Effector memory CD8-positive, alpha-beta T cell (primary cell): Measurements from ENCODE around the gene KRTAP24-1.

Source experiments
- ATAC-seq: fragments of 150-1000 bp; cut with Tn5 transposase; replicated peaks from 2 replicates; pipeline ENCODE4 v1.10.0; 2021; ENCODE audit warnings: mild to moderate bottlenecking, moderate library complexity
- DNase-seq, 3 experiments: peaks; one replicate each; pipeline ENCODE4 v3.0.0; 2021
- H3K27ac Mint-ChIP-seq, 2 donors: one replicate each; pipeline ENCODE4 v1.8.0; 2022; ENCODE audit warnings: mild to moderate bottlenecking in 2 of 2, mixed read lengths in 2 of 2, moderate library complexity in 2 of 2
- H3K27me3 Mint-ChIP-seq, 2 donors: one replicate each; pipeline ENCODE4 v1.8.0; 2022; ENCODE audit warnings: mixed read lengths in 2 of 2
- H3K36me3 Mint-ChIP-seq: one replicate; pipeline ENCODE4 v1.8.0; 2022; ENCODE audit warnings: mild to moderate bottlenecking, moderate library complexity, mixed read lengths; ENCODE audit not compliant: insufficient read depth
- H3K4me1 Mint-ChIP-seq, 2 donors: one replicate each; pipeline ENCODE4 v1.8.0; 2022; ENCODE audit warnings: low read depth in 2 of 2, mixed read lengths in 2 of 2
- H3K4me3 Mint-ChIP-seq, 2 donors: one replicate each; pipeline ENCODE4 v1.8.0; 2022; ENCODE audit warnings: mild to moderate bottlenecking in 2 of 2, mixed read lengths in 2 of 2, moderate library complexity in 2 of 2
- H3K9me3 Mint-ChIP-seq, 2 donors: one replicate each; pipeline ENCODE4 v1.8.0; 2022; ENCODE audit warnings: mixed read lengths in 2 of 2

KRTAP24-1 gene

DNA sequence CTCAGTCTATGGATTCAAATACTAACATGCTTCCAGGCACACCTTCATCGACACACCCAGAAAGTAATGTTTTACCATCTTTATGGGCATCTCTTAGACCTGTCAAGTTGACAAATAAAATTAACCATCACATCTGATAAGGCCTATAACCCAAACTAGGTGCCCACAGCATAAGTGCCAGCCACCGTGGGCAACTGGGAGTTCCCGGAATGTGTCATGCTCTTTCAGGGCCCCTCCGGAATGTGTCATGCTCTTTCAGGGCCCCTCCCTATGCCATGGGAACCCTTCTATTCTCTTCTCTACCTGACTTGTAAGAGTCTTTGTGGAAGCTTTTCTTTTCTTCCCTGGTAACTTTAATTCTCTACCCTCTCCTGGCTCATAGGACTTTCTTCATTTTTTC is 26.6 kb downstream of the KRTAP24-1 start:
- H3K27ac Mint-ChIP-seq: no peak overlapping the region
- no peaks in the 10 kb centered on the region for H3K4me1 Mint-ChIP-seq
- H3K27me3 Mint-ChIP-seq: no peaks in the 10 kb centered on the region
- H3K4me3 Mint-ChIP-seq: no peak overlapping the region
- H3K9me3 Mint-ChIP-seq: peaks cover 7 to 12% of the 10 kb centered on the region in 2 donors
- no peak for ATAC-seq
- no peaks in the 10 kb centered on the region for H3K36me3 Mint-ChIP-seq
- DNase-seq: no peak

DNA sequence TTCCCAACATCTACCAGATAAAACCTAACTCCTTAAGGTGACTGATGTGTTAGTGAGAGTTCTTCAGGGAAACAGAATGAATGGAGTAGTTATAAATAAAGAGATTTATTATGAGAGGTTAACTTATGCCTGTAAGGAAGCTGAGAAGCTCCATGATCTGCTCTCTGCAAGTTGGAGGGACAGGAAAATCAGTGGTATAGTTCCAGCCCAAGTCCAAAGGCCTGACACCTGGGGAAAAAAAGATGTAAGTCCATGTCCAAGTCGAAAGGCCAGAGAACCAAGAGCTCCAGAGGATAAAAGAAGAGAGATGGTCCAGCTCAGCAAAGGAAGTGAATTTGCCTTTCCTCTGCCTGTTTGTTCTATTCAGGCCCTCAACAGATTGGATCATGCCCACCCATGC is 27.1 kb downstream of the KRTAP24-1 start:
- no peaks in the 10 kb centered on the region for H3K4me1 Mint-ChIP-seq
- no peak overlapping the region for H3K27ac Mint-ChIP-seq
- H3K4me3 Mint-ChIP-seq: no peak overlapping the region
- ATAC-seq (no peak), DNase-seq (no peak)
- H3K36me3 Mint-ChIP-seq: no peaks in the 10 kb centered on the region
- no peaks in the 10 kb centered on the region for H3K27me3 Mint-ChIP-seq
- H3K9me3 Mint-ChIP-seq: peaks cover 7 to 12% of the 10 kb centered on the region in 2 donors

- H3K4me1 Mint-ChIP-seq: no peaks in the 10 kb centered on the region
- ATAC-seq (no peak), DNase-seq (no peak)
- no peak overlapping the region for H3K4me3 Mint-ChIP-seq
- H3K36me3 Mint-ChIP-seq: no peaks in the 10 kb centered on the region
- peaks cover 5 to 9% of the 10 kb centered on the region in 2 donors for H3K9me3 Mint-ChIP-seq
- no peaks in the 10 kb centered on the region for H3K27me3 Mint-ChIP-seq
- no peak overlapping the region for H3K27ac Mint-ChIP-seq
Observed at GRCh38 chr21:30251781-30252180, 31.0 kb downstream of the KRTAP24-1 start.

GRCh38 chr21:30249936-30250335 is 32.8 kb downstream of the KRTAP24-1 start:
- Mint-ChIP-seq H3K27ac (no peak overlapping the region), H3K36me3 (no peaks in the 10 kb centered on the region), H3K4me3 (no peak overlapping the region), H3K4me1 (no peaks in the 10 kb centered on the region), H3K9me3 (peaks cover 5 to 7% of the 10 kb centered on the region in 2 donors), H3K27me3 (no peaks in the 10 kb centered on the region)
- DNase-seq (no peak), ATAC-seq (no peak)

DNA sequence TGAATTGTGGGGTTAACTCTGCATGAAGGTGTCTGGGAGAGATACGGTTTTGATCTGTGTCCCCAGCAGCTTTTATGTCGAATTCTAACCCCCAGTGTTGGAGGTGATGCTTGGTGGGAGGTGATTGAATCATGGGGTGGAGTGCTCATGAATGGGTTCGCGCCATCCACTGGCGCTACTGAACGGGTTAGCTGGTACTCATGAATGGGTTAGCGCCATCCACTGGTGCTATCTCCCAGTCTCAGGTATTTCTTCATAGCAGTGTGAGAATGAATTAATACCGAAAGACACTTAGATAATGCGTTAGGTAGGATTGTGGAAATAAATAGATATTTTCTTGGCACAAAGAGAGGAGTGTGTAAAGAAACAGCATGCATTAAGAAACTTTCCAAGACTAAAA is 33.9 kb downstream of the KRTAP24-1 start:
- peaks cover 5 to 7% of the 10 kb centered on the region in 2 donors for H3K9me3 Mint-ChIP-seq
- no peaks in the 10 kb centered on the region for H3K27me3 Mint-ChIP-seq
- H3K4me1 Mint-ChIP-seq: no peaks in the 10 kb centered on the region
- no peak for ATAC-seq
- H3K4me3 Mint-ChIP-seq: no peak overlapping the region
- DNase-seq: no peak
- H3K36me3 Mint-ChIP-seq: peaks cover 3% of the 10 kb centered on the region
- H3K27ac Mint-ChIP-seq: no peak overlapping the region

DNA sequence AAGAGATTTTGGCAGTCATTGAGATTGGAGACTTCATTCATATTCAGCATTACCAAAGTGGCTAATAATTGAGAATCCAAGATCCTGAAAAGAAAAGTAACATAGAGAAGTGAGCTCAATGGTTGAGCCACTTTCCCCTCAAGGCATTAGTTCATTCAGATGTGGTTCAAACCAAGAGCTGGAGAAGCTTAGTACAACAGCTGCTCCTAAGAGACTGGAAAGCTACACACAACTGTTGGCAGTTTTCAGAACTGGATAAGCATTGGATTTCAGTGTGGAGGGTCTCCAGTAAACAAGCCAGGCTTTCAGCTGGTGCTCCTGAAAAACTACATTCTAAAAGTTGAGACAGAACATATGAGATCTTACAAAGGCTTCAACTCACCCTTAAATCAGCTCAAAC is 37.7 kb downstream of the KRTAP24-1 start:
- Mint-ChIP-seq H3K4me3 (no peak overlapping the region), H3K27ac (no peak overlapping the region), H3K27me3 (no peaks in the 10 kb centered on the region), H3K36me3 (peaks cover 3% of the 10 kb centered on the region), H3K9me3 (peaks cover 0 to 5% of the 10 kb centered on the region in 2 donors), H3K4me1 (no peaks in the 10 kb centered on the region)
- no peak for DNase-seq
- no peak for ATAC-seq

DNA sequence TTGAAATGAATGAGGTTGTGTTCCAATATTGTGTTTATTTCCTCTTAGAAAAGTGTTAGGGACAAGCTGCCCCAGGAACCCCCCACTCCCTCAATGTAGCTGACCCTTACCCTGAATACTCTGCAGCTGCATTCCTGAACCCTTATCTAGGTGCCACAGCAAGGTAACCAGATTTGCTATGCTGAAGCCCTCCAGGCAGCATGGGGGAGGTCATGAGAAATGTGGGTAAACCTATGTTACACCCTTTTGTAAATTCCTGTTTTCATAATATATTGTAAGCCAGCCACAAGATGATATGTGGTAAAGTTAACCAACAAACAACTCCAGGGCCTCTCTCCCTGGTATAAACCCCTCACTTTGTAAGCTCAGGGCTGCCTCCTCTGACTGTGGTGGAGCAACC is 39.1 kb downstream of the KRTAP24-1 start:
- ATAC-seq: no peak

GRCh38 chr21:30240661-30241060 is 42.1 kb downstream of the KRTAP24-1 start:
- Mint-ChIP-seq H3K27ac (no peak overlapping the region), H3K4me1 (no peaks in the 10 kb centered on the region), H3K36me3 (peaks cover 3% of the 10 kb centered on the region), H3K9me3 (peaks cover 0 to 1% of the 10 kb centered on the region in 2 donors), H3K4me3 (no peak overlapping the region), H3K27me3 (no peaks in the 10 kb centered on the region)
- ATAC-seq: no peak
- DNase-seq: no peak

More for the DNA sequence above, 39.1 kb downstream of the KRTAP24-1 start:
- H3K9me3 Mint-ChIP-seq: peaks cover 0 to under 1% of the 10 kb centered on the region in 2 donors
- no peaks in the 10 kb centered on the region for H3K4me1 Mint-ChIP-seq
- no peak overlapping the region for H3K4me3 Mint-ChIP-seq
- no peak overlapping the region for H3K27ac Mint-ChIP-seq
- no peak for DNase-seq
- no peaks in the 10 kb centered on the region for H3K27me3 Mint-ChIP-seq
- peaks cover 3% of the 10 kb centered on the region for H3K36me3 Mint-ChIP-seq

DNA sequence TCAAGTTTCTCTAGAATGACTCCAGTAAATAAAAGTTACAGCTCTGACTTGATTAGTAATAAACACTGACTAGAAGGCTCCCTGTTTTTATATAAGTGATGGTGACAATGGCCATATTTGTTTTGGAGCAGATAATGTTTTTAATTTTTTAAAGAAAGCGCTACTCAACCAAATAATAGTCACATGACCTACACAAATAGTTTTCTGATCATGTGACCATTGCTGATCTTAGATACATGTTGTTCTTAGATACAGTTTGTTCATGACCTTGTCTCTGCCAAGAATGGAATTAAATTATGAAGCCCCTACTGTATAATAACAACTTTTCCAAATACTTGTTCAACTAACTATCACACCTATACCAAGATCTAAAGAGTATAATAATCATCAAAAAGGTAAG is 44.6 kb downstream of the KRTAP24-1 start:
- Mint-ChIP-seq H3K4me3 (no peak overlapping the region), H3K4me1 (no peaks in the 10 kb centered on the region), H3K27me3 (no peaks in the 10 kb centered on the region), H3K9me3 (peaks cover 0 to 1% of the 10 kb centered on the region in 2 donors), H3K27ac (no peak overlapping the region), H3K36me3 (no peaks in the 10 kb centered on the region)
- DNase-seq (no peak), ATAC-seq (no peak)

DNA sequence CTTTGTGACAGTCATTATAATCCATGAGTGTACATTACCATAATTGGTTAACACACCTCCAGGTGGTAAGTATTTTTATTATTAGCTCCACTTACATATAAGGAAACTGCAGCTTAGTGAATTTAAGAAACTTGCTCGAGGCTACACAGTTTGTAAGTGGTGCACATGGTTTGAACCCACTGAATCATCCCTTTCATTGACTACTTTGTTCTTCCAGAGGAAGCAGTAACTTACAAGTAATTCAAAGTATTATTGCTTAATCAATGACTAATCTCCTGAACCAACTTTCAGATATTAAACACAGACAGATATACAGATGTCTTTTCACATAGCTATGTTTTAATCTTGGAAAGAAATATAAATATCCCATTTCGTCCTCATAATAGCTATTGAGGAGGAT is 48.1 kb downstream of the KRTAP24-1 start:
- DNase-seq (no peak), ATAC-seq (no peak)
- no peak overlapping the region for H3K4me3 Mint-ChIP-seq

GRCh38 chr21:30234050-30234449 is 48.7 kb downstream of the KRTAP24-1 start:
- ATAC-seq (no peak), DNase-seq (no peak)
- Mint-ChIP-seq H3K27ac (no peak overlapping the region), H3K4me1 (no peaks in the 10 kb centered on the region), H3K27me3 (no peaks in the 10 kb centered on the region), H3K4me3 (no peak overlapping the region), H3K36me3 (no peaks in the 10 kb centered on the region), H3K9me3 (peaks cover 5 to 21% of the 10 kb centered on the region in 2 donors)

More for the DNA sequence above, 48.1 kb downstream of the KRTAP24-1 start:
- Mint-ChIP-seq H3K27ac (no peak overlapping the region), H3K36me3 (no peaks in the 10 kb centered on the region), H3K4me1 (no peaks in the 10 kb centered on the region), H3K27me3 (no peaks in the 10 kb centered on the region), H3K9me3 (peaks cover 5 to 17% of the 10 kb centered on the region in 2 donors)

- no peak overlapping the region for H3K27ac Mint-ChIP-seq
- H3K36me3 Mint-ChIP-seq: no peaks in the 10 kb centered on the region
- H3K9me3 Mint-ChIP-seq: peaks cover 5 to 21% of the 10 kb centered on the region in 2 donors
- no peaks in the 10 kb centered on the region for H3K4me1 Mint-ChIP-seq
- no peak for DNase-seq
- no peak overlapping the region for H3K4me3 Mint-ChIP-seq
- H3K27me3 Mint-ChIP-seq: no peaks in the 10 kb centered on the region
- ATAC-seq: no peak
Observed at GRCh38 chr21:30233228-30234020, 49.3 kb downstream of the KRTAP24-1 start.

DNA sequence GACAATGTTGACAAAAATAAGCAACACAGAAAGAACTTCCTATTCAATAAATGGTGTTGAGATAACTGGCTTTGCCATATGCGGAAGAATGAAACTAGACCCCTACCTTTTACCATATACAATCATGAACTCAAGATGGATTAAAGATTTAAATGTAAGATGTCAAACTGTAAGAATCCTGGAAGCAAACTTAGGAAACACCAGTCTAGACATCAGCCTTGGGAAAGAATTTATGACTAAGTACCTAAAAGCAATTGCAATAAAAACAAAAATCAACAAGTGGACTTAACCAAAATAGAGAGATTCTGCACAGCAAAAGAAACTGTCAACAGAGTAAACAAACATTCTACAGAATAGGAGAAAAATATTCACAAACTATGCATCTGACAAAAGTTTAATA is 50.7 kb downstream of the KRTAP24-1 start:
- Mint-ChIP-seq H3K9me3 (peaks cover 5 to 21% of the 10 kb centered on the region in 2 donors), H3K36me3 (no peaks in the 10 kb centered on the region), H3K4me3 (no peak overlapping the region), H3K27ac (no peak overlapping the region), H3K27me3 (no peaks in the 10 kb centered on the region), H3K4me1 (no peaks in the 10 kb centered on the region)
- DNase-seq: no peak
- ATAC-seq: no peak
